ENCODE results near the gene LCN6. TPM values are rescaled to one million over a fixed set of nuclear protein-coding genes. Genes with fewer than 3 reads are reported as not detected.

Gene LCN6
- total and polyA plus RNA-seq, 2 of the 4 experiments (the other 2 are of a cell fraction): not detected

- no peak overlapping the region for H3K18ac ChIP-seq (ENCODE audit: low read depth, low read length)
- H2AFZ ChIP-seq (replicated peaks; ENCODE audit: low read length, poor library complexity): no peak overlapping the region
- no peak overlapping the region for H3K4ac ChIP-seq (ENCODE audit: low read depth, low read length)
- H3K79me1 ChIP-seq (ENCODE audit: low read depth in 1 of 2, low read length in 2 of 2): no peaks in the 10 kb centered on the region
- ATAC-seq (ENCODE audit: low read depth): no peak
- H3K14ac ChIP-seq (replicated peaks; ENCODE audit: low read depth, low read length): no peak overlapping the region
- H2BK120ac ChIP-seq (ENCODE audit: low read depth, low read length): no peak overlapping the region
- H3K4me2 ChIP-seq (ENCODE audit: low read depth, low read length): no peak overlapping the region
- peaks cover 3% of the 10 kb centered on the region; the same call in 1 of the 2 replicates for H3K4me1 ChIP-seq (ENCODE audit: control insufficient read depth, insufficient read depth, low read length)
- no peak overlapping the region for H4K91ac ChIP-seq (ENCODE audit: insufficient read depth, low read depth, low read length)
- H3K9me3 ChIP-seq (ENCODE audit: control insufficient read depth, insufficient read depth, low read length): no peaks in the 10 kb centered on the region
- no peak overlapping the region for H3K27ac ChIP-seq (ENCODE audit: insufficient read depth, low read length)
- H3K56ac ChIP-seq (ENCODE audit: extremely low read depth, insufficient read depth, low read length): no peak overlapping the region
- no peak overlapping the region for H4K8ac ChIP-seq (ENCODE audit: low read depth in 2 of 2, low read length in 2 of 2)
- no peak overlapping the region for H3K9ac ChIP-seq (ENCODE audit: low read depth, low read length)
- WGBS, 2 experiments (ENCODE audit: extremely low coverage in 2 of 2, insufficient read length in 1 of 2): 59% methylated on average over 5 of the region's 23 CpGs; no CpG with 5 or more reads in 1 of the 2 experiments
- no peak overlapping the region for H2BK20ac ChIP-seq (ENCODE audit: low read depth, low read length)
- H4K20me1 ChIP-seq (ENCODE audit: insufficient read depth, low read length): no peaks in the 10 kb centered on the region; the same call in 1 of the 2 replicates
- in situ Hi-C loops (cut with MboI; ENCODE audit: low sequenced_read_pairs): no loop called here
- H3K27me3 ChIP-seq (ENCODE audit: control insufficient read depth, insufficient read depth, low read length): peaks cover 45% of the 10 kb centered on the region
- no TSS peak for BruUV-seq (replicated peaks)
- H2BK15ac ChIP-seq (ENCODE audit: low read depth, low read length): no peak overlapping the region
- no peak overlapping the region for H3K23ac ChIP-seq (ENCODE audit: low read depth, low read length)
- no peak overlapping the region for H2BK5ac ChIP-seq (ENCODE audit: low read depth, low read length, poor library complexity, severe bottlenecking)
- no peak for DNase-seq
- no peak overlapping the region for H2AK5ac ChIP-seq (ENCODE audit: low read depth, low read length)
- POLR2A ChIA-PET (ENCODE audit: unreplicated experiment): no interaction called here
- no peak overlapping the region for H2AK9ac ChIP-seq (replicated peaks; ENCODE audit: low read depth, low read length, poor library complexity)
- CTCF ChIA-PET: no interaction called here
- dilution Hi-C loops (cut with HindIII; ENCODE audit: low sequenced_read_pairs, unreplicated experiment): no loop called here
- no peak overlapping the region for H3K4me3 ChIP-seq (ENCODE audit: insufficient read depth, low read depth, low read length)
- H3K36me3 ChIP-seq (ENCODE audit: control insufficient read depth, insufficient read depth, low read length): no peaks in the 10 kb centered on the region
- H4K5ac ChIP-seq (ENCODE audit: low read depth, low read length): no peak overlapping the region
- intact Hi-C loops (cut with micrococcal nuclease): no loop called here
- no peak for TF ChIP-seq CEBPB (IDR thresholded peaks at IDR 0.05; ENCODE audit: low read depth, low read length)
- TF ChIP-seq MXI1 (IDR thresholded peaks at IDR 0.05; ENCODE audit: borderline replicate concordance, low read depth, low read length): no peak
- no peaks in the 10 kb centered on the region for H3K9me1 ChIP-seq (ENCODE audit: insufficient read depth, low read length)
Observed at GRCh38 chr9:136745389-136746154, 2.8 kb downstream of the LCN6 start.

Data from IMR-90 (cell line).